GM23338 (cell line): ENCODE data around the gene ELOVL2.

Experiments used
- EZH2 ChIP-seq: fragments of 200-600 bp; sonication (generic); IDR thresholded peaks from one replicate; pipeline ENCODE4 v1.8.0; 2017; ENCODE audit warnings: antibody characterized with exemption, mild to moderate bottlenecking, low read depth; ENCODE audit not compliant: unreplicated experiment
- TF ChIP-seq, protein P1 (sequence below), 2 experiments: fragments of 200-600 bp in 1 of 2; sonication (generic) in 1 of 2; conservative IDR thresholded peaks; 2 replicates each; pipeline versions ENCODE4 v1.5.1 to v1.6.1; 2016 to 2017; ENCODE audit warnings: antibody characterized with exemption in 2 of 2, low read depth in 2 of 2, mild to moderate bottlenecking in 2 of 2, moderate library complexity in 1 of 2
- TF ChIP-seq, protein P2 (sequence below): IDR thresholded peaks from one replicate; pipeline ENCODE4 v1.6.1; 2018; ENCODE audit warnings: antibody characterized with exemption; ENCODE audit not compliant: unreplicated experiment

DNA sequence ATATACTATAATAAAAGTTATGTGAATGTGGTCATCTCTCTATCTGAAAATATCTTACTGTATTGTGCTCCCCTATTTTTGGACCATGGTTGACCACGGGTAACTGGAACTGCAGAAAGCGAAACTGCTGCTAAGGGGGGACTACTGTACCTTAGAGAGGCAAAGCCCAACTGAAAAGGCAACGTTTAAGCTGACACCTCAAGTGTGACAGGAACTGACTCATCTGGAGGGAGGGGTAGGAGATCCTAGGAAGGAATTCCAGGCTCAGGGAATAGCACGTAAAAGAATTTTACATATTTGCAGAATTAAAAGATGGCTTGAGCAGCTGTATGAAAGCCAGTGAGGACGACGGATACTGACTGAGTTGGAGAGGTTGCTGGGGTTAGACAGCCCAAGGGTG lies 34.8 kb downstream of the ELOVL2 start:
- TF ChIP-seq, protein P1, sequence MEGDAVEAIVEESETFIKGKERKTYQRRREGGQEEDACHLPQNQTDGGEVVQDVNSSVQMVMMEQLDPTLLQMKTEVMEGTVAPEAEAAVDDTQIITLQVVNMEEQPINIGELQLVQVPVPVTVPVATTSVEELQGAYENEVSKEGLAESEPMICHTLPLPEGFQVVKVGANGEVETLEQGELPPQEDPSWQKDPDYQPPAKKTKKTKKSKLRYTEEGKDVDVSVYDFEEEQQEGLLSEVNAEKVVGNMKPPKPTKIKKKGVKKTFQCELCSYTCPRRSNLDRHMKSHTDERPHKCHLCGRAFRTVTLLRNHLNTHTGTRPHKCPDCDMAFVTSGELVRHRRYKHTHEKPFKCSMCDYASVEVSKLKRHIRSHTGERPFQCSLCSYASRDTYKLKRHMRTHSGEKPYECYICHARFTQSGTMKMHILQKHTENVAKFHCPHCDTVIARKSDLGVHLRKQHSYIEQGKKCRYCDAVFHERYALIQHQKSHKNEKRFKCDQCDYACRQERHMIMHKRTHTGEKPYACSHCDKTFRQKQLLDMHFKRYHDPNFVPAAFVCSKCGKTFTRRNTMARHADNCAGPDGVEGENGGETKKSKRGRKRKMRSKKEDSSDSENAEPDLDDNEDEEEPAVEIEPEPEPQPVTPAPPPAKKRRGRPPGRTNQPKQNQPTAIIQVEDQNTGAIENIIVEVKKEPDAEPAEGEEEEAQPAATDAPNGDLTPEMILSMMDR (conservative IDR thresholded peaks at IDR 0.05; ENCODE audit: low read depth in 2 of 2), result no peak
- no peak for TF ChIP-seq EZH2
- TF ChIP-seq, protein P2, sequence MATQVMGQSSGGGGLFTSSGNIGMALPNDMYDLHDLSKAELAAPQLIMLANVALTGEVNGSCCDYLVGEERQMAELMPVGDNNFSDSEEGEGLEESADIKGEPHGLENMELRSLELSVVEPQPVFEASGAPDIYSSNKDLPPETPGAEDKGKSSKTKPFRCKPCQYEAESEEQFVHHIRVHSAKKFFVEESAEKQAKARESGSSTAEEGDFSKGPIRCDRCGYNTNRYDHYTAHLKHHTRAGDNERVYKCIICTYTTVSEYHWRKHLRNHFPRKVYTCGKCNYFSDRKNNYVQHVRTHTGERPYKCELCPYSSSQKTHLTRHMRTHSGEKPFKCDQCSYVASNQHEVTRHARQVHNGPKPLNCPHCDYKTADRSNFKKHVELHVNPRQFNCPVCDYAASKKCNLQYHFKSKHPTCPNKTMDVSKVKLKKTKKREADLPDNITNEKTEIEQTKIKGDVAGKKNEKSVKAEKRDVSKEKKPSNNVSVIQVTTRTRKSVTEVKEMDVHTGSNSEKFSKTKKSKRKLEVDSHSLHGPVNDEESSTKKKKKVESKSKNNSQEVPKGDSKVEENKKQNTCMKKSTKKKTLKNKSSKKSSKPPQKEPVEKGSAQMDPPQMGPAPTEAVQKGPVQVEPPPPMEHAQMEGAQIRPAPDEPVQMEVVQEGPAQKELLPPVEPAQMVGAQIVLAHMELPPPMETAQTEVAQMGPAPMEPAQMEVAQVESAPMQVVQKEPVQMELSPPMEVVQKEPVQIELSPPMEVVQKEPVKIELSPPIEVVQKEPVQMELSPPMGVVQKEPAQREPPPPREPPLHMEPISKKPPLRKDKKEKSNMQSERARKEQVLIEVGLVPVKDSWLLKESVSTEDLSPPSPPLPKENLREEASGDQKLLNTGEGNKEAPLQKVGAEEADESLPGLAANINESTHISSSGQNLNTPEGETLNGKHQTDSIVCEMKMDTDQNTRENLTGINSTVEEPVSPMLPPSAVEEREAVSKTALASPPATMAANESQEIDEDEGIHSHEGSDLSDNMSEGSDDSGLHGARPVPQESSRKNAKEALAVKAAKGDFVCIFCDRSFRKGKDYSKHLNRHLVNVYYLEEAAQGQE, result no peak
